Epithelial cell of prostate (primary cell): ENCODE data around the gene P2RY8.

Experiments
- DNase-seq: peaks from one replicate; pipeline ENCODE4 v3.0.0-alpha.2; 2011; ENCODE audit warnings: low read depth, low spot score
- H3K27ac ChIP-seq: fragments of 450-650 bp; 2 replicates; pipeline ENCODE4 v1.5.1; 2017; ENCODE audit warnings: mild to moderate bottlenecking

P2RY8 gene

DNA sequence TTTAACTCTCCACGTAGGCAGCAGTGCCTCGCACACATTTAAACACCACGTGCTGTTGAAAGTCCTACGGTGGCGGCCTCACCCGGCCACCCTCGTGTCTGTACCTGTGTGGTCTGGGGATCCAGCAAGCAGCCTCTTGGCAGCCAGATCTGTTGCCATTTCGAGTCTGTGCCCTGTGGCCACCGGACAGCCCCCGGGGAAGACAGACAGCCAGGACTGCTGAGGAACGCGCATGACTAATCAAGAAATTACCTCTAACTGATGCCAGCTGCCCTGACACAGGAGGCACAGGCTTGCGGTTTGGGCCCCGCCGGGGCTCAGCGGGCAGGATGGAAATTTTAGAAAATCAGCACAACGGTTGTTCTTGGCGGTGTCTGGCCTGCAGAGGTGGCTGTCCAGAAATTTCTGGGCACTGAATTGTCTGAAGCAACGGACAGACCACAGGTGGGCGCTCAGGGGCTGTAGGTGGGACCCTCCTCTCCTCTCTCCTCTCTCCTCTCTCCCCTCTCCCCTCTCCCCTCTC, 68.7 kb downstream of the P2RY8 start:
- H3K27ac ChIP-seq: no peak overlapping the region
- DNase-seq: peak; percentile 5

DNA sequence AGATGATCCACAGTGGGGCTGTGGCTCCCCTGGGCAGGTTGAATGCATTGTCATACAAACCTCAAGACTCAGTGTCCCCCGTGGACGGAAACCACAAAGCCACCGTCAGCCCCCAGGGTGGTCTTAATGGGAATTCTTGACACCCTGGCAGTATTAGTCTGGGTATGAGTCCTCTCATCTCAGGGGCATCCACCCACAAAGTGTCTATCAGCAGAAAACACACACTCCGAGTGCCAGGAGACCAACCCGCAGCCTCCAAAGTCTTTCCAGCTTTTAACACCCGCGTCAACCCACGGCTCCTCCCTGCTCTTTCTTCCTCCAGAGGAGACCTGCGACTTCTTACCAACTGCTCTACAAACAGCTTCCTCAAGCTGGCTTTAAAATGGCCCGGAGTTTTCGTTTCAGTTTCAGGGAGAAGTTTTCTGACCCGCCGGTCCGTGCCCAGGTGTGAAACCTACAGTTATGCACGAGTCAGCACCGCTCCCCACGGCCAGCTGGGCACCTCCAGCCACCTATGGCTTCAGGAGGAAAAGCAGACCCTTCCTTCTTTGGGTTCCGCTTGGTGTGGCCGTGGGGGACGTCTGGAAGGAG, 69.9 kb downstream of the P2RY8 start:
- H3K27ac ChIP-seq: no peak overlapping the region
- no peak for DNase-seq

DNA sequence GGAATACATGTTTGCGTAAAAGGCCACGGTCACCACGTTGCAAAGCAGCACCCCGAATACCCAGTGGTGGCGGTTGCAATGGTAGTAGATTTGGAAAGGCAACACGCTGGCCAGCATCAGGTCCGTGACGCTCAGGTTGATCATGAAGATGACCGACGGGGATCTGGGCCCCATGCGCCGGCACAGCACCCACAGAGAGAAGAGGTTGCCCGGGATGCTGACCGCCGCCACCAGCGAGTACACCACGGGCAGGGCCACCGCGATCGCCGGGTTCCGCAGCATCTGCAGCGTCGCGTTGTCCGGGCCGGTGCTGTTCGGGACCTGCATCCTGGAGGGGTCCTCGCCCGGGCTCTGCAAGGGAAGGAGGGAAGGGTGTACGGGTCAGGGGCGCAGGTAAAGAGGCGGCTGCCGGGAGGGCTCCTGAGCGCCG, 70.7 kb downstream of the P2RY8 start:
- no peak for DNase-seq
- no peak overlapping the region for H3K27ac ChIP-seq

DNA sequence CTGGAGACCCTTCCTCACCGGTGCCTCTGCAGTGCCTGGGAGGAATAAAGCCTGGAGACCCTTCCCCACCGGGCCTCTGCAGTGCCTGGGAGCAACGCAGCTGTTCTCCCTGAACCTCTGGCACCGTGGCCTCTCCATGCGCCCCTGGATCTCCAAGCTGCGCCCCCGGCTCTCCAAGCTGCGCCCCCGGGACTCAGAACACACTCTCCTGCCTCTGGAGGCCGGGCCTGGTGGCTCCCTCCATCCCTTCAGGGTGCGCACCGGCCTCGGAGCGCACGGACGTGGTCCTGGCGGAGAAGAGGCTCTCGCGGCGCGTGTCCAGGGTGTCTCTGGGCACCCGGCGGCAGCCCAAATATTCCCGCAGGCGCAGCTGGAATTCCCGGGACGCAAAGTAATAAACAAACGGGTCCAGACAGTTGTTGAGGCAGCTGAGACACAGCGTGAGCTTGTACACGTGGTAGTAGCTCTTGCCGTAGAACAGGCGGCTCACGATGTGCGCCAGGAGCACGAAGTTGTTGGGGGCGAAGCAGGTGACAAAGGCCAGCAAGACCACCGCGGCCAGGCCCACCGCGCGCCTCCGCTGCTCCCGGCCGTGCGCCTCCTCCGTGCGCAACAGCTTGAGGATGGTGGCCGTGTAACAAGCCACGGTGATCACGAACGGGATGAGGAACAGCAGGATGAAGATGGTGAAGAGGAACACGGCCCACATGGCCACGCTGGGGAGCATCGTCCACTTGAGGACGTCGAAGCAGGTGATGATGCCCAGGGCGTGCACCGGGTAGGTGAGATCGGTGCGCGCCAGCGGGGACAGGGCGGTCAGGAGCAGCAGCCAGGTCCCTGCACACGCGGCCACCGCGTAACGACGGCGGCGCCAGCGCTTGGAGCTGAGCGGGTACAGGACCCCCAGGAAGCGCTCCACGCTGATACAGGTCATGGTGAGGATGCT, 71.4 kb downstream of the P2RY8 start:
- no peak overlapping the region for H3K27ac ChIP-seq
- DNase-seq: no peak

DNA sequence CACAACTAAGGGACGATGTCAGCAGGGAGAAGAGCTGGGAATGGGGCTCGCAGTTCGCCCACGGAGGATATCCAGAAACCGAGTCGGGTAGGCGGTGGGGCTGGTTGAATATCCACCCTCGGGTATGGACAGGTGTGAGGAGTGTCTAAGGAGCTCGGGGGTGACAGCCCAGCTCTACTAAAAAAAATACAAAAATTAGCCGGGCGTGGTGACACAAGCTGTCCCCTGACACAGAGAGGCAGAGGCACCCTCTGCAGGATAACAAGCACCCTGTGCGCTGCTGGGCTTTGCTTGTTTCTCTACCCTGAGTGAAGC, 72.1 kb downstream of the P2RY8 start:
- no peak for DNase-seq
- H3K27ac ChIP-seq: no peak overlapping the region

DNA sequence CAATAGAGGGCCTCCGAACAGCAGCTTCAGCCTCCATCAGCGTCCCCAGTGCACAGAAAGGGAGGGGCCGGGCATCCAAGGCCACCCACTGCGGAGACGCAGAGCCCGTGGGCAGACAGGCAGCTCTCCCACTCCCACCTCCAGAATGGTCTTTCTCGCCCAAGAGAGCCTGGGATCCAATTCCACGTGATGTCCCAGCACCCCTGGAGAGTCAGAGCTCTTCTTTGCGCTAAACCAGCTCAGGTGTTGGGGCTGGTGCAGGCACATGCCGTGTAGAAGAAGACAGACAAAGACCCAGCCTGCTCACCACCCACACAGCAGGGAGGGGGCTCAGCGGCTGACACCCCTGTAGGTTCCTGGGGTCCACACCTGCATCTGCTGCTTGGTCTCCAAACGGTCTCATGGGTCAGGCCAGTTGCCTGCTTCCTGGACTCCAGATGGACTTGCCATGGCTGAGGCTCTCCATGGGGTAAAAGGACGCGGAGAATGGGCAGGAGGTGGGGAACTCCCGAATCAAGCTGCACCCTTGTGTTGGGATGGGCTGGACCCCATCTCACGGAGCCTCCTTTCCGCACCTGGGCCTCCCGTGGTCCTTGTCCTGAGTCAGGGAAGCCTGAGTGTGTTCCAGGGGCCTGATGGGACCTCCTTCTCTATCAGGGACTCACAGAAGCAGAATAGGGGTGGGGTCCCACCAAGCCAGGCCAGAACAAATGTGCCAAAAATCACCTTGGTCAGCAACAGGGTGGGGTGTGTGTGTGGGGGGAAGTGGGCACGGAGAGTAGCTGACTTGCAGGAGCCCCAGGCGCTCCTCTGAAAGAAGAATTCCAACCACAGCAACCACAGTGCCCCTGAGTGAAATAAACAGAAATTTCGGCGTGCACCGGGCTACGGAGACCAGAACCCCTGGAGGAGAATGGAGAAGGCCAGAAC, 72.7 kb downstream of the P2RY8 start:
- no peak overlapping the region for H3K27ac ChIP-seq
- DNase-seq: no peak

DNA sequence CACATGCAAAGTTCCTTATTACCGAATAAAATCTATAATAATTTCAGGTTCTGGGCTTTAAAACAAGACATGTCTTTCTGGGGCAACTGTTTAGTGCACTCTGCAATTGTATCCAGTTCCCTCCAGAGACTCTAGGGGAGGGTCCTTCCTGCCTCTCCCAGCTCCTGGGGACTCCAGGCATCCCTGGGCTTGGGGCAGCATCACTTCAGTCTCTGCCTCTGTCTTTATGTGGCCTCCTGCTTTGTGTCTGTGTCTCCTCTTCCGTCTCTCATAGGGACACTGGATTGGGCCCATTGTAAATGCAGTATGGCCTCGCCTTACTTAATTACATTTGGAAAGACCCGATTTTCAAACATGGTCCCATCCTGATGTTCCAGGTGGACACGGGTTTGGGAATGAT, 73.4 kb downstream of the P2RY8 start:
- no peak for DNase-seq

DNA sequence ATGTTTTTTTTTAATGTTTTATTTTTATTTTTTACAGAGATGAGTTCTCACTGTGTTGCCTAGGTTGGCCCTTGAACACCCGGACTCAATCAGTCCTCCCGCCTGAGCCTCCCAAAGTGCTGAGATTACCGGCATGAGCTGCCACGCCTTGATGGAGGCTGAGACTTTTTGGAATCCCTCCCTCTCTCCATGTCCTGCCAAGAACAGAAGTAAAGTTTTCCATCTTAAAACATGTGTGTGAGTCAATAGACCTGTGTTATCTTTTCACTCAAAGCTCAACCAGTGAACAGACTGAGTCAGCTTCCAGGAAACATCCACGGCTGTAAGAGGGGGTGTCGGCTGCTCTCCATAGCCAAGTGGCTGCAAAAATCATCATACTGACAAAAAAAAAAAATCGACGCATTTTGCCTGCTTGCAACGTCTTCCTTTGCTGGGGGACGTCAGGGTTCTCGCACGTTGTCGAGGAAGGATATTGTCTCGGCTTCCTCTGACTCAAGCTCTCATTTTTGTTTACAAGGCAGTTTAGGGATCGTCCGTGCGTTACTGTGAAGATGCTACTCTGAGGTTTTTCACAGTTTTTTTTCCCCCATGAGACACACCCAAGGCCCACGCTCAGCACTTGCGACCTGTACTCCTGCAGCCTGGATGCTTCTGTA, 74.3 kb downstream of the P2RY8 start:
- DNase-seq: no peak
- H3K27ac ChIP-seq: no peak overlapping the region

More for the DNA sequence above, 73.4 kb downstream of the P2RY8 start:
- no peak overlapping the region for H3K27ac ChIP-seq

DNA sequence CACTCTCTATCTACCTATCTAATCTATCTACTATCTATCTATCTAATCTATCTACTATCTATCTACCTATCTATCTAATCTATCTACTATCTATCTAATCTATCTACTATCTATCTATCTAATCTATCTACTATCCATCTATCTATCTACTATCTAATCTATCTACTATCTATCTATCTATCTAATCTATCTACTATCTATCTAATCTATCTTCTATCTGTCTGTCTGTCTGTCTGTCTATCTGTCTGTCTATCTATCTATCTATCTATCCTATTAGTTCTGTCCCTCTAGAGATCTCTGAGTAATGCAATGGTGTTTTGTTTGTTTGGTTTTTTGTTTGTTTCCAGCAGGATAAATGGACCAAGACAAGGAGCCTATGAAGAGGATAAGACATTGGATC, 74.9 kb downstream of the P2RY8 start:
- no peak overlapping the region for H3K27ac ChIP-seq
- DNase-seq: no peak

DNA sequence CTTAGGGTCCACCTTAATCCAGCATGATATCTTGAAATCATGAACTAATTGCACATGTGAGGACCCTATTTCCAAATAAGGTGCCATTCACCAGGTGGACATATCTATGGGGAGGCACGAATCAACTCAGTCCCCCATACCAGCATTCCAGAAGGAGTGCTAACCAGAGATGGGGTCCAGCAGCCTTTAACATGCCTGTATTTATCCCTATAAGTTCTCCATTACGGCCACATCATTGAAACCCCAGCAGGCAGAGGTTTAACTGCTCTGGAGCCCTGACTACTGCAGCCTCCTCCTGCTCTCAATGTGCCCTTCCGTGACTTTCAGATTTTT, 81.1 kb downstream of the P2RY8 start:
- no peak for DNase-seq
- no peak overlapping the region for H3K27ac ChIP-seq

DNA sequence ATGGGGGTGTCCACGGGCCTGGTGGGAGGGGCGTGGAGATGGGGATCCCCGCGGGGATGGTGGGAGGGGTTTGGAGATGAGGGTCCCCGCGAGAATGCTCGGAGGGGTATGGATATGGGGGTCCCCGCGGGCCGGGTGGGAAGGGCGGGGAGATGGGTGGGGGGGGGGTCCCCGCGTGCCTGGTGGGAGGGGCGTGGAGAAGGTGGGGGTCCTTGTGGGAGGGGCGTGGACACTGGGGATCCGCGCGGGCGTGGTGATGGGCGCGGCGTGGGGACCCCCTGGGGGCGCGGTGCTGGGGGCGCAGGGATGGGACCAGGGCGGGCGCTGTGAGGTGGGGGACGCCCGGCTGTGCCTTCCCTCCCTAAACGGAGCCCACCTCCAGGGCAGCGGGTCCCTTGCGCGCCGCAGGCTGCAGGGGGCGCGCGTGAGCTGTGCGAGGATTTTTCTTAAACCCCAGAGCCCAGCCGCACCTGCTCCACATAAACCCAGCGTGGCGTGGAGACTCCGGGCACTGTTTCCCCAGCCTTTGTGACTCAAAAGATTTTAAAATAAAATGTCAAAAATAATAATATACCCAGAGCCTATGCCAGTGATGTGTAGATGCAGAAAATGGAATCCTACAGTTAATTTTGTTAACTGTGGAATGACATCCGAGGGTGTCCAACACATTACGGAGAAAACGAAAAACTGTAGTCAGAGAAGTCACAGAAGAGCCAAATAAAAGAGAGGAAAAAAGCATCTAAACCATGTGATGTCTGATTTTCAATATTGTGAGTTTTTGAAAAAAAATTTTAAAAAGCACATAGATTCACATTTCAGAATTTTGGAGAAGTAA, 82.8 kb downstream of the P2RY8 start:
- DNase-seq: no peak
- H3K27ac ChIP-seq: no peak overlapping the region

DNA sequence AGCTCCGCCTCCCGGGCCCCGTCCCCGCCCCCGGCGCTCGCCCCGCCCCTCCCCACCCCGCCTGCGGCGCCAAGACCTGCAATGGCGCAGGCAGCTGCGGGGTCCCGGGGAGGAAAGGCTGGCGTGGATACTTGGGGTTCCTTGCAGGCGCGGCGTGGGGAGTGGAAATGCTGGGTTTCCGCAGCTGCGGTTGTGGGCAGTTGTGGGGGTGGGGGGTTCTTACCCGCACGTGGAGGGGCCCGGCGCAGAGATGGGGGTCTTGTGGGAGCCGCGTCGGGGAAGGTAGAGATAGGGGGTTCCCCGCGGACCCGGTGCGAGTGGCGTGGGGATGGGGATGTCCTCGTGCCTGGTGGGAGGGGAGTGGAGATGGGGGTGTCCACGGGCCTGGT, 83.6 kb downstream of the P2RY8 start:
- no peak for DNase-seq
- peak overlapping the region; percentile 33 for H3K27ac ChIP-seq

DNA sequence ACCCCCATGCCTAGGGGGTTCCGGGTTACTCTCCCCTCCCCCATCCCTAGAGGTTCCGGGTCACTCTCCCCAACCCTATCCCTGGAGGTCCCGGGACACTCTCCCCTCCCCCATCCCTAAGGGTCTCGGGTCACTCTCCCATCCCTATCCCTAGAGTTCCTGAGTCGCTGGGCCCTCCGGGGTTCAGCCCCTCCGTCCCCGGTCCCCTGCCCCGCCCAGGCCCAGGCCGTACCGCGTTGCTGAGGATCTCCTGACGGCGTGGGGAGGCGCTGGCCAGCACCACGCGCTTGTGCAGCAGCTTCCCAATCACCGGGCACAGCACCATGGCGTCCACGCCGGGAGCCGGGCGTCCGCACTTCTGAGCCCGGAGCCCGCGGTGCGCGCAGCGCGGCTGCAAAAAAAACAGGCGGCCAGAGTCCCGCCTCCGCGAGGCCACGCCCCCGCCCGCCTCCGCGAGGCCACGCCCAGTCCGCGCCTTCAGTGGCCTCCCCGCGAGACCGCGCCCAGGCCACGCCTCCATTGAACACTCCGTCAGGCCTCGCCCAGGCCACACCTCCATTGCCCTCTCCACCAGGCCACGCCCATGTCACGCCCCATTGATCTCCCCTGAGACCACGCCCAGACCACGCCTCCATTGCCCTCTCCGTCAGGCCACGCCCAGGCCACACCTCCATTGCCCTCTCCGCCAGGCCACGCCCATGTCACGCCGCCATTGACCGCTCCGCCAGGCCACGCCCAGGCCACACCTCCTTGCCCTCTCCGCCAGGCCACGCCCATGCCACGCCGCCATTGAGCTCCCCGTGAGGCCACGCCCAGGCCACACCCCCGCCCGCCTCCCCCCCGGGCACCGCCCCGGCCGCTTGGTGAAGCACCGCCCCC, 84.2 kb downstream of the P2RY8 start, which contains the start of gene ASMTL:
Gene ASMTL, minus strand, starts transcription at position 394 of the 879 bp plus-strand sequence. Its CDS starts 69 bp downstream, at position 325.
- peak; percentile 94 for DNase-seq

DNA sequence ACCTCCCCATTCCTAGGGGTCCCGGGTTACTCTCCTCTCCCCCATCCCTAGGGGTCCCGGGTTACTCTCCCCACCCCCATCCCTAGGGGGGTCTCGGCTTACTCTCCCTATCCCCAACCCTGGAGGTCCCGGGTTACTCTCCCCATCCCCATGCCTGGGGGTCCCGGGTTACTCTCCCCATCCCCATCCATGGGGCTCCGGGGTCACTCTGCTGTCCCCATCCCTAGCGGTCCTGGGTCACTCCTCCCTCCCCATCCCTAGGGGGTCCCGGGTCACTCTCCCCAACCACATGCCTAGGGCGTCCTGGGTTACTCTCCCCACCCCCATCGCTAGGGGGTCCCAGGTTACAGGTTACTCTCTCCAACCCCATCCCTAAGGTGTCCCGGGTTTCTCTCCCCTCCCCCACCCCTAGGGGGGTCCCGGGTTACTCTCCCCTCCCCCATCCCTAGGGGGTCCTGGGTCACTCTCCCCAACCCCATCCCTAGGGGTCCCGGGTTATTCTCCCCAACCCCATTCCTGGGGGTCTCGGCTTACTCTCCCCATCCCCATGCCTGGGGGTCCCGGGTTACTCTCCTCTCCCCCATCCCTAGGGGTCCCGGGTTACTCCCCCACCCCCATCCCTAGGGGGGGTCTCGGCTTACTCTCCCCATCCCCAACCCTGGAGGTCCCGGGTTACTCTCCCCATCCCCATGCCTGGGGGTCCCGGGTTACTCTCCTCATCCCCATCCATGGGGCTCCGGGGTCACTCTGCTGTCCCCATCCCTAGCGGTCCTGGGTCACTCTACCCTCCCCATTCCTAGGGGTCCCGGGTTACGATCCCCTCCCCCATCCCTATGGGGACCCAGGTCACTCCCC, 85.1 kb downstream of the P2RY8 start:
- H3K27ac ChIP-seq: peak overlapping the region; percentile 32
- no peak for DNase-seq

More for the DNA sequence above, 84.2 kb downstream of the P2RY8 start, which contains the start of gene ASMTL:
- H3K27ac ChIP-seq: peak within 1 kb of the TSS; percentile 33

DNA sequence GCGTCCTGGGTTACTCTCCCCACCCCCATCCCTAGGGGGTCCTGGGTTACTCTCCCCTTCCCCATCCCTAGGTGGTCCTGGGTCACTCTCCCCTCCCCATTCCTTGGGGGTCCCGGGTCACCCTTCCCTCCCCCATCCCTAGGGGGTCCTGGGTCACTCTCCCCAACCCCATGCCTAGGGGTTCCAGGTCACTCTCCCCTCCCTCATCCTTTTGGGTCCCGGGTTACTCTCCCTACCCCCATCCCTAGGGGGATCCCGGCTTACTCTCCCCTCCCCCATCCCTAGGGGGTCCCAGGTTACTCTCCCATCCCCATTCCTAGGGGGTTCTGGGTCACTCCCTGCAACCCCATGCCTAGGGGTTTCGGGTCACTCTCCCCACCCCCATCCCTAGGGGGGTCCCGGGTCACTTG, 85.7 kb downstream of the P2RY8 start:
- H3K27ac ChIP-seq: no peak overlapping the region
- DNase-seq: no peak

DNA sequence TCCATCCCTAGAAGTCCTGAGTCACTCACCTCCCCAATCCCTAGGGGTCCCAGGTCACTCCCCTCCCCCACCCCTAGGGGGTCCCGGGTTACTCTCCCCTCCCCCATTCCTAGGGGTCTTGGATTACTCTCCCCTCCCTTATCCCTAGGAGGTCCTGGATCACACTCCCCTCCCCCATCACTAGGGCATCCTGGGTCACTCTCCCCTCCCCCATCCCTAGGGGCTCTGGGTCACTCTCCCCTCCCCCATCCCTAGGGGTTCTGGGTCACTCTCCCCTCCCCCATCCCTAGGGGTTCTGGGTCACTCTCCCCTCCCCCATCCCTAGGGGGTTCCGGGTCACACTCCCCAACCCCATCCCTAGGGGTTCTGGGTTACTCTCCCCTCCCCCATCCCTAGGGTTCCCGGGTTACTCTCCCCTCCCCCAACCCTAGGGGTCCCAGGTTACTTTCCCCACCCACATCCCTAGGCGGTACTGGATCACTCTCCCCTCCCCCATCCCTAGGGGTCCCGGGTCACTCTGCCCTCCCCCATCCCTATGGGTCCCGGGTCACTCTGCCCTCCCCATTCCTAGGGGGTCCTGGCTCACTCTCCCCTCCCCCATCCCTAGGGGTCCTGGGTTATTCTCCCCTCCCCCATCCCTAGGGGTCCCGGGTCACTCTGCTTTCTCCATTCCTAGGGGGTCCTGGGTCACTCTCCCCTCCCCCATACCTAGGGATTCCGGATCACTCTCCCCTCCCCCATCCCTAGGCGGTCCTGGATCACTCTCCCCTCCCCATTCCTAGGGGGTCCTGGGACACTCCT, 86.4 kb downstream of the P2RY8 start:
- no peak for DNase-seq
- no peak overlapping the region for H3K27ac ChIP-seq

DNA sequence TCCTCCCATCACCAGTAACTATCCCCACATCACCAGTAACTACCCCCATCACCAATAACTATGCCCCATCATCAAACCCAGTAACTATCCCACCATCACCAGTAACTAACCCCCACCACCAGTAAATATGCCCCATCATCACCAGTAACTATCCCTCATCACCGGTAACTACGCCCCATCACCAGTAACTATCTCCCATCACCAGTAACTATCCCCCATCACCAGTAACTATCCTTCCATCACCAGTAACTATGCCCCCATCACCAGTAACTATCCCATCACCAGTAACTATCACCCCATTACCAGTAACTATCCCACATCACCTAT, 87.2 kb downstream of the P2RY8 start:
- no peak overlapping the region for H3K27ac ChIP-seq
- no peak for DNase-seq
